Transverse colon (tissue), 4 donors: ENCODE results near the gene RPL41. TPM values are rescaled to one million over a fixed set of nuclear protein-coding genes. Genes with fewer than 3 reads are reported as not detected.

Experiments
- DNase-seq: peaks from one replicate; pipeline ENCODE4 v3.0.0-alpha.2; 2019
- H3K27ac ChIP-seq, 4 donors: fragments of 200-600 bp; sonication (generic); 2 replicates each; pipeline ENCODE4 v1.5.1; 2016 to 2018; ENCODE audit warnings: inconsistent platforms in 4 of 4
- H3K27me3 ChIP-seq: fragments of 200-600 bp; sonication (generic); 2 replicates; pipeline ENCODE4 v1.5.1; 2017; ENCODE audit warnings: inconsistent platforms
- H3K36me3 ChIP-seq, 4 donors: fragments of 200-600 bp; sonication (generic); 2 replicates each; pipeline ENCODE4 v1.5.1; 2017 to 2019; ENCODE audit warnings: inconsistent platforms in 4 of 4
- H3K4me1 ChIP-seq, 4 donors: fragments of 200-600 bp; sonication (generic); 2 replicates each; pipeline ENCODE4 v1.5.1; 2017 to 2020; ENCODE audit warnings: inconsistent platforms in 4 of 4
- H3K4me3 ChIP-seq, 4 donors: fragments of 200-600 bp; sonication (generic); 1 replicate in 1 of 4; 2 replicates in 3 of 4; pipeline versions ENCODE4 v1.5.1 to v1.6.1; 2017 to 2019; ENCODE audit warnings: inconsistent platforms in 4 of 4
- H3K9me3 ChIP-seq, 2 donors: fragments of 200-600 bp; sonication (generic); 2 replicates each; pipeline ENCODE4 v1.5.1; 2017 to 2019; ENCODE audit warnings: inconsistent platforms in 2 of 2
- CTCF ChIP-seq, 5 experiments: fragments of 200-600 bp in 3 of 5; fragments of 450-650 bp in 2 of 5; sonication (generic) in 3 of 5; IDR thresholded peaks; 1 replicate in 2 of 5; 2 replicates in 3 of 5; pipeline ENCODE4 v1.5.1; 2016 to 2017; ENCODE audit warnings: antibody characterized with exemption in 5 of 5, inconsistent platforms in 3 of 5, mild to moderate bottlenecking in 2 of 5, moderate library complexity in 1 of 5
- EP300 ChIP-seq: sonication (generic); formaldehyde crosslinking; IDR thresholded peaks from one replicate; pipeline ENCODE4 v1.6.1; 2017; ENCODE audit warnings: antibody characterized with exemption, low read depth
- POLR2A ChIP-seq: fragments of 450-650 bp; IDR thresholded peaks from one replicate; pipeline ENCODE4 v1.6.1; 2016; ENCODE audit warnings: antibody characterized with exemption, mild to moderate bottlenecking, moderate library complexity
- POLR2AphosphoS5 ChIP-seq, 3 donors: sonication (generic); formaldehyde crosslinking; IDR thresholded peaks; one replicate each; pipeline ENCODE4 v1.6.1; 2016; ENCODE audit warnings: antibody characterized with exemption in 3 of 3
- WGBS, 2 donors: methylation state at CpG; one replicate each; pipeline ENCODE4 v1.1.5; 2018; ENCODE audit warnings: low coverage in 1 of 2; 5-methylcytosine and 5-hydroxymethylcytosine counted together
- in situ Hi-C, 4 donors: fragments of 200-750 bp; cut with MboI; loops; one replicate each; pipeline versions ENCODE4 v1.15.0 to v1.15.1; 2017; ENCODE audit warnings: low sequenced_read_pairs in 3 of 4, low pct_ligation_motif_present in 1 of 4, low pct_unique_long_range_greater_than_20kb in 1 of 4
- intact Hi-C: fragments of 100-400 bp; cut with DNase I; formaldehyde crosslinking; loops from one replicate; pipeline ENCODE4 v1.15.1; 2023; ENCODE audit warnings: low total_unique reads
- total RNA-seq, 4 donors: library from RNA; depleted of rRNA; stranded (reverse); fragments of >200 nt; gene quantifications; one replicate each; pipeline ENCODE4 v1.1.0, GENCODE V29; 2016

RPL41 gene
- total RNA-seq, 4 donors from 2014 or later, result 841 to 2,950 (median 1,684) TPM

- intact Hi-C loops, result loop anchor here (2.0 kb wide), 1 partner anchor 31 kb away; the partner anchor contains the start of gene MYL6
- WGBS, 2 donors, result 0 to 1% methylated on average over 6 to 8 of the region's 8 CpGs
- no peak for TF ChIP-seq POLR2AphosphoS5 (IDR thresholded peaks at IDR 0.05)
- no peak for TF ChIP-seq EP300
- no peak for TF ChIP-seq CTCF (IDR thresholded peaks at IDR 0.05)
- no peak for TF ChIP-seq POLR2A
- Histone ChIP-seq H3K4me1 (peaks cover 16 to 43% (median 32%) of the 10 kb centered on the region in 4 donors), H3K9me3 (no peaks in the 10 kb centered on the region), H3K4me3 (peak overlapping the region in 3 of 4 donors; percentile 20 to 78 (median 26)), H3K27ac (peak overlapping the region; percentile 89 to 95 (median 93)), H3K36me3 (peaks cover 0 to 10% (median 2%) of the 10 kb centered on the region in 4 donors), H3K27me3 (no peaks in the 10 kb centered on the region)
- no peak for DNase-seq
- in situ Hi-C loops, result loop anchor here in 1 of 4 donors (10.0 kb wide), 1 partner anchor 57 kb away; the partner anchor contains the start of gene SMARCC2
Observed at GRCh38 chr12:56127485-56127887, 11.1 kb downstream of the RPL41 start.

GRCh38 chr12:56127888-56128669 lies 11.6 kb downstream of the RPL41 start, which contains the start of gene ESYT1:
TSS of gene ESYT1 (plus strand) at chr12:56128267. CDS start at chr12:56128320, 53 bp downstream.
- Histone ChIP-seq H3K4me1 (peaks cover 16 to 41% (median 32%) of the 10 kb centered on the region in 4 donors), H3K36me3 (peaks cover 0 to 16% (median 5%) of the 10 kb centered on the region in 4 donors), H3K9me3 (no peaks in the 10 kb centered on the region), H3K27ac (peak within 1 kb of the TSS; percentile 92 to 98 (median 94)), H3K4me3 (peak within 1 kb of the TSS; percentile 45 to 85 (median 76)), H3K27me3 (no peaks in the 10 kb centered on the region)
- 0 to 1% methylated on average over 3 to 22 of the region's 49 CpGs for WGBS, 2 donors
- in situ Hi-C loops, result loop anchor here in 1 of 4 donors (10.0 kb wide), 1 partner anchor 57 kb away; the partner anchor contains the start of gene SMARCC2
- peak; percentile 99 for DNase-seq
- intact Hi-C loops, result loop anchor here (2.0 kb wide), 1 partner anchor 31 kb away; the partner anchor contains the start of gene MYL6
- TF ChIP-seq EP300, result no peak
- peak; percentile 98 to 99 (median 98) for TF ChIP-seq POLR2AphosphoS5 (IDR thresholded peaks at IDR 0.05)
- peak; percentile 97 for TF ChIP-seq POLR2A
- peak in 1 of 5 experiments; percentile 10 for TF ChIP-seq CTCF (IDR thresholded peaks at IDR 0.05)

- 0 to 1% methylated on average over 13 to 20 of the region's 20 CpGs for WGBS, 2 donors
- Histone ChIP-seq H3K36me3 (peaks cover 0 to 21% (median 9%) of the 10 kb centered on the region in 4 donors), H3K4me1 (peaks cover 16 to 41% (median 32%) of the 10 kb centered on the region in 4 donors), H3K9me3 (no peaks in the 10 kb centered on the region), H3K27ac (peak overlapping the region; percentile 92 to 98 (median 94)), H3K4me3 (peak overlapping the region; percentile 45 to 85 (median 76)), H3K27me3 (no peaks in the 10 kb centered on the region)
- TF ChIP-seq EP300 (no peak), POLR2AphosphoS5 (IDR thresholded peaks at IDR 0.05) (no peak), CTCF (IDR thresholded peaks at IDR 0.05) (no peak), POLR2A (no peak)
- in situ Hi-C loops, result loop anchor here in 1 of 4 donors (10.0 kb wide), 1 partner anchor 56 kb away; the partner anchor contains the start of gene SMARCC2
- peak; percentile 36 for DNase-seq
- intact Hi-C loops, result no loop called here
Observed at GRCh38 chr12:56128670-56129205, 12.3 kb downstream of the RPL41 start.
